Right ventricle myocardium inferior (tissue), 1 donor: ENCODE results near the gene PARD6A. TPM values are rescaled to one million over a fixed set of nuclear protein-coding genes. Genes with fewer than 3 reads are reported as not detected.
"Not testable (repeated sequence)": the region's sequence is repeated elsewhere in the genome, so short reads cannot be mapped to it uniquely, and the experiment has no call there.

ENCODE experiments used
- ATAC-seq: fragments of 200-7000 bp; cut with Tn5 transposase; one replicate; pipeline ENCODE4 v1.9.1; 2020; ENCODE audit warnings: mild to moderate bottlenecking, moderate library complexity
- DNase-seq: peaks from one replicate; pipeline ENCODE4 v3.0.0; 2021; ENCODE audit errors: missing footprints
- intact Hi-C: fragments of 100-400 bp; cut with DNase I; formaldehyde crosslinking; loops from one replicate; pipeline ENCODE4 v1.11.0; 2022
- total RNA-seq: library from RNA; stranded (reverse); fragmentation: NEBNext Ultra II Directional; extraction: Animal tissue kit (Norgen Biotek cat#: 25700); gene quantifications from one replicate; pipeline ENCODE4 v1.2.1, GENCODE V29; 2021
- donor health status: DM: no; HTN: yes; CAD: no; lungs with severe emphysema.

Gene PARD6A
- total RNA-seq, 1 donor from 2014 or later = 3.7 TPM

DNA sequence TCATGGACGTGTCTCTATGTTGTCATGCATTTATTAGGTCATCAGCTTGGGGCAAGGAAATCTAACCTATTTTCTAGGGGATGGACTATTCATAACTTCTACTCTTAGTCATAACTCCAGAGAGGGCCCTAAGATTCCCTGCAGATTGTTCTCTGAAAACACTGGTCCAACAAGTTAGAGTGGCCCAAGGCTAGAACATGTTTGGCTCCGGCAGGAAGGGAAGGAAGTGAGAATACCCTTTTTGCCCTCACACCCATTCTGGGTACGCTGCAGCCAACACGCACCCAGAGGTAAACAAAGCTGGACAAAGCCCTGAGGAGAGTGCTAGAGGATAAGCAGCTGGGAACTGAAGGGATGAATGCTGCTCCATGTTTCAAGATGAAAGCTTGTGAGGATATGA lies 15.8 kb downstream of the PARD6A start:
- DNase-seq = no peak
- intact Hi-C loops = no loop called here
- ATAC-seq = no peak

DNA sequence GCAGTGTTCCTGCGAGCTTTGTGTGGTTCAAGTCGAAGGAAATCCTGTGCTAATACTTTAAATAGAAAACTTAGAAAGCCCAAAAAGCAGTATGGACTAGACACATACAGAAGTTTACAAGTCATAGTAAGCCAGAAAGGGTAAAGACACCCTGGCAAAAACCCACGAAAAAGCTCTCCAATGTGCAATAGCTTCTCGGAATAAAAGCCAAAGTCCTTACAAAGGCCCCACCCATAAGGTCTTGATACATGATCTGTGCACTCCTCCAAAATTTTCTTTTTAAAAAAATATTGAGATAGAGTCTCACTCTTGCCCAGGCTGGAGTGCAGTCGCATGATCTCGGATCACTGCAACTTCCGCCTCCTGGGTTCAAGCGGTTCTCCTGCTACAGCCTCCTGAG lies 16.2 kb downstream of the PARD6A start:
- ATAC-seq (no peak), DNase-seq (no peak)
- intact Hi-C loops = no loop called here

DNA sequence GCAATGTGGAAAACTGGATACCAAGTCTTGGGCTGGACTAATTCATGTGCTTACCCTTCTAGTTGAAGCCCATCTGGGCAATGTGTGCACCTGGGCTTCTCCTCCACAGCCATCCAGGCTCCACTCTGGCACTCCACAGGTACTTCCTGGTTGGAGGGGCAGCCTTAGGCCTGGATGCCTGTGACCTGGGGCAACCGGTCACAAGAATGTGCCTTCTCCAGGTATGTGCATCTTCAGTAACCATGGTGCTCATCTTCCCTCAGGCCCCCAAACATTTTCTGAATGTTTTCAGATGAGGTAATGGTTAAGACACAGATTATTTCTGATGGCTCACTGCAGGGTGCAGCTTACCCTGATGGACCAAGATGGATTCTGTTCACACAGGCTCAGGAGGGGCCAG lies 17.0 kb downstream of the PARD6A start:
- no peak for DNase-seq
- ATAC-seq = no peak
- intact Hi-C loops = no loop called here

DNA sequence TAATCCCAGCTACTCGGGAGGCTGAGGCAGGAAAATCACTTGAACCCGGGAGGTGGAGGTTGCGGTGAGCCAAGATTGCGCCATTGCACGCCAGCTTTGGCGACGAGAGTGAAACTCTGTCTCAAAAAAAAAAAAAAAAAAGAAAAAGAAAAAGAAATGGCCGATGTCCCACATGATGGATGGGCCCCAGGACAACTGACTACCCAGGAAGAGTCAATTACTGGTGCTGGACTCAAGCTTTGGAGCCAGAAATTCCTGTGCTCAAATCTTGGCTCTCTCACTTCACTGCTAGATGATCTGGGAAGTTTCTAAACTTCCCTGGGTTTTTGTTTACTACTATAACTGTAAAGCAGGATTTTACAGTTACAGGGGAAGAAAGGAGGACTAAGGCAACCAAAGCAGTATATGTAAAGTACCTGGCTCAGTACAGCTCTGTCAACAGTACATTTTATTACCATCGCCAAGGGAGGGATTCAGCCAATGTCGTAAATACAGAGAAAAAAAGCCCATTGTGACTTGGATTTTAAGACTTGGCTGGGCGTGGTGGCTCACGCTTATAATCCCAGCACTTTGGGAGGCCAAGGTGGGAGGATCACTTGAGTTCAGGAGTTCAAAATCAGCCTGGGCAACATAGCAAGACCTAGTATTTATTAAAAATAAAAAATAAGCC lies 17.7 kb downstream of the PARD6A start:
- no peak for ATAC-seq
- intact Hi-C loops = no loop called here
- DNase-seq = no peak

GRCh38 chr16:67679935-67680897 lies 19.5 kb downstream of the PARD6A start:
- DNase-seq (no peak), ATAC-seq (no peak)
- intact Hi-C loops = no loop called here

GRCh38 chr16:67683767-67684166 lies 23.0 kb downstream of the PARD6A start:
- DNase-seq (no peak), ATAC-seq (no peak)
- intact Hi-C loops = no loop called here

- ATAC-seq = no peak
- intact Hi-C loops = no loop called here
- no peak for DNase-seq
Measured at GRCh38 chr16:67685388-67686112, 24.8 kb downstream of the PARD6A start.

GRCh38 chr16:67693517-67694285 lies 32.9 kb downstream of the PARD6A start:
- ATAC-seq, DNase-seq, intact Hi-C loops: not testable (repeated sequence)

- ATAC-seq (peak; percentile 34), DNase-seq (no peak)
- intact Hi-C loops = no loop called here
Measured at GRCh38 chr16:67694611-67695010, 33.9 kb downstream of the PARD6A start.

DNA sequence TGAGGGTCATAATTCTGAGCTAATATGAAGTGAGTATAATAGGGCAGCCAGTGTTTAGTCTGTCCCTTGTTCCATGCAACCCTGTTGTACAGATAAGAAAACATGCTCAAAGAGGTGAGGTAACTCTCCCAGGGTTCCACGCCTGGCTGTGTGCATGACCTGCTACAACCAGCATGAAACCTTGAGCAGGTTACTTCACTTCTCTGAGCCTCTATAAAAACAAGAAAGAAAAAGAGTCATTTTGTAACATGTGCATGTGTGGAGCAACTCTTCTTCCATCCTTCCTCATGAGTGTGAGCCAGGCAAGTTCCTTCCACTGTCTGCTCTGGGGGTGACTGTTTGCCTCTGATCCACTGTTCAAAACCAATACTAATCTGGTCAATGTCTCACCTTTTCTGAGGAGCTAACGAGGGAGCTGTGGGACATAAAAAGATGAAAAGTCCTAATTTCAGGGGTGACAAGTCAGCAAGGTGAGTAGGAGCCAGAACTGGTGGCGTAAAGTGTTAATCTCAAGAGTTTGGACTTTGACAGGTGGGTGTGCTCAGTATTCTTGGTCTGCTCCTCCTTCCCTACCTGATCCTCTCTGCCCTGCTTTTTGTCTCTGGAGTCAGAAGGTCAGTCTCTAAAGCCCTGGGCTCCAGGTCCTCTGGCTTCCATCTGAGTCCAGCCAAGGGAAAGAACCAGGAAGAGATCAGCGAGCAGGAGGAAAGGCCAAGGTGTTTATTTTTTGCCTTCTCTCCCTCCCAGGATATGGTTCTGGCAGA lies 36.8 kb downstream of the PARD6A start:
- no peak for ATAC-seq
- intact Hi-C loops = no loop called here
- DNase-seq = no peak

GRCh38 chr16:67699265-67699664 lies 38.5 kb downstream of the PARD6A start:
- ATAC-seq = no peak
- intact Hi-C loops = no loop called here

GRCh38 chr16:67701420-67701819 lies 40.7 kb downstream of the PARD6A start:
- ATAC-seq (no peak), DNase-seq (no peak)
- intact Hi-C loops = no loop called here

More at GRCh38 chr16:67699265-67699664, 38.5 kb downstream of the PARD6A start:
- DNase-seq = no peak

GRCh38 chr16:67702130-67702529 lies 41.4 kb downstream of the PARD6A start:
- intact Hi-C loops = no loop called here
- no peak for DNase-seq
- no peak for ATAC-seq

GRCh38 chr16:67703626-67704025 lies 42.9 kb downstream of the PARD6A start:
- ATAC-seq (no peak), DNase-seq (no peak)
- intact Hi-C loops = no loop called here

DNA sequence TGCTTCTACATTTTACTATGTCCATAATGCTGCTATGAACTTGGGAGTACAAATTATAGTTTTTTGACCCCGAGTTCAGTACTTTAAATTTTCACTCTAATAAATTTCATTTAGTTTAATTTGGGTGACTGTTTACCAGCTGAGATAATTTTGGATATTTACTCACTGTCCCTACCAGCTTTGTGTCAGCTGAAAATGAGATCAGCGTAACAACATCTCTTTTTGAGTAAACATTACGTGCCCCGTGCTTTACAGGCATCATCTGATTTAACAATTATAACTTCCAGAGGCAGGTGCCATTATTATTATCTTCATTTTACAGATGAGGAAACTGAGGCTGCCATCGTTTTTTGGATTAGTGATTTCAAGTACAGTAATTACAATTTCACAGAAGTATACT lies 43.4 kb downstream of the PARD6A start:
- intact Hi-C loops = no loop called here
- DNase-seq (no peak), ATAC-seq (no peak)

DNA sequence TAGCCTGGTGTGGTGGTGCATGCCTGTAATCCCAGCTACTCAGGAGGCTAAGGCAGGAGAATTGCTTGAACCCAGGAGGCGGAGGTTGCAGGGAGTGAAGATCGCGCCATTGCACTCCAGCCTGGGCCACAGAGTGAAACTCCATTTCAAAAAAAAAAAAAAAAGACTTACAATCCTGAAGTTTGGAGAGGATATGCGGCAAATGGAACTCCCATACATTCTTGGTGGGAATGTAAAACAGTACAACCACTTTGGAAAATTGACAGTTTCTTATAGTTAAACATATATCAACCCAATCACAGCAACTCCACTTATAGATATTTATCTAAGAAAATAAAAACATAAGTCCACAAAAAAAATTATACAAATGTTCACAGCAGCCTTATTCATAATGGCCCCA lies 46.5 kb downstream of the PARD6A start:
- DNase-seq = no peak
- no peak for ATAC-seq
- intact Hi-C loops = no loop called here

DNA sequence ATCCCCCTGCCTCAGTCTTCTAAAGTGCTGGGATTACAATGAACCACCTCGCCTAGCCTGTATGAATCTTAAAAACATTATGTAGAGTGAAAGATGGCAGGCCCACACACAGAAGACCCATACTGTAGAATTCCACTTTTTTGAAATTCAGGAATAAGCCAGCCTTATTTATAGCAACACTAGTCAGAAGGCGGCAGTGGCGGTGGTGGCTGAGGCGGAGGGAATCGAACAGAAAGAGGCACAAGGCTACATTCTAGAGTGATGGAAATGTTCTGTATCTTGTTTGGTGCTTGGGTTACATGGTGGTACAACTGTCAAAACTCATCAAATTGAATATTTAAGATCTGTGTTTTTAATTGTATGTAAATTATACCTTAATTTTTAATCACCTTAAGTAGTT lies 47.0 kb downstream of the PARD6A start:
- DNase-seq (no peak), ATAC-seq (no peak)
- intact Hi-C loops = no loop called here

- ATAC-seq (no peak), DNase-seq (no peak)
- intact Hi-C loops = no loop called here
Measured at GRCh38 chr16:67708368-67708771, 47.6 kb downstream of the PARD6A start.
